Activated CD4-positive, alpha-beta memory T cell treated with anti-CD3 and anti-CD28 coated beads, Interleukin-2, amount 10 ng/mL, durations not matched to agents 7 days and 5 days (primary cell): ENCODE measurements around the gene C14orf39. TPM values are rescaled to one million over a fixed set of nuclear protein-coding genes. Genes with fewer than 3 reads are reported as not detected.

ENCODE experiments used
- CTCF ChIA-PET: fragments of 350-600 bp; sonication (Branson Sonifier 250); formaldehyde crosslinking; loops from one replicate; lab custom pipeline; 2021; ENCODE audit warnings: antibody characterized with exemption, inconsistent platforms; lab: Charles Lee
- POLR2A ChIA-PET: fragments of 350-600 bp; sonication (Branson Sonifier 250); formaldehyde crosslinking; loops from one replicate; lab custom pipeline; 2021; ENCODE audit warnings: antibody characterized with exemption; lab: Charles Lee
- DNase-seq: peaks from one replicate; pipeline ENCODE4 v3.0.0-alpha.2; 2020
- H3K27ac Mint-ChIP-seq: one replicate; pipeline ENCODE4 v1.8.0; 2021; ENCODE audit warnings: mild to moderate bottlenecking, mixed read lengths
- H3K27me3 Mint-ChIP-seq: one replicate; pipeline ENCODE4 v1.8.0; 2021; ENCODE audit warnings: mixed read lengths
- H3K36me3 Mint-ChIP-seq: one replicate; pipeline ENCODE4 v1.8.0; 2021; ENCODE audit warnings: low read depth, mixed read lengths
- H3K4me1 Mint-ChIP-seq: one replicate; pipeline ENCODE4 v1.8.0; 2021; ENCODE audit warnings: mixed read lengths
- H3K4me3 Mint-ChIP-seq: one replicate; pipeline ENCODE4 v1.8.0; 2021; ENCODE audit warnings: mild to moderate bottlenecking, mixed read lengths
- H3K9me3 Mint-ChIP-seq: one replicate; pipeline ENCODE4 v1.8.0; 2021; ENCODE audit warnings: mixed read lengths
- total RNA-seq, 2 experiments: library from RNA; stranded (reverse); gene quantifications; one replicate each; pipeline ENCODE4 v1.2.3, GENCODE V29; 2021

The C14orf39 gene
- not detected for total RNA-seq

- no peak for DNase-seq
- ChIA-PET CTCF (no interaction called here), POLR2A (no interaction called here)
- peaks cover 21% of the 10 kb centered on the region for H3K27me3 Mint-ChIP-seq
- H3K9me3 Mint-ChIP-seq = no peaks in the 10 kb centered on the region
- no peak within 1 kb of the TSS for H3K27ac Mint-ChIP-seq
- H3K4me1 Mint-ChIP-seq = no peaks in the 10 kb centered on the region
- H3K4me3 Mint-ChIP-seq = no peak within 1 kb of the TSS
- no peaks in the 10 kb centered on the region for H3K36me3 Mint-ChIP-seq
Measured at GRCh38 chr14:60485598-60486251, at the start of gene C14orf39. TSS of gene C14orf39 (minus strand) at chr14:60486063. CDS start at chr14:60485078, 985 bp downstream.

- Mint-ChIP-seq H3K27me3 (peaks cover 13% of the 10 kb centered on the region), H3K4me1 (no peaks in the 10 kb centered on the region), H3K9me3 (no peaks in the 10 kb centered on the region), H3K27ac (no peak overlapping the region), H3K36me3 (no peaks in the 10 kb centered on the region), H3K4me3 (no peak overlapping the region)
- DNase-seq = no peak
- POLR2A ChIA-PET = no interaction called here
- CTCF ChIA-PET = no interaction called here
Measured at GRCh38 chr14:60532442-60532841, 46.6 kb upstream of the C14orf39 start.

GRCh38 chr14:60515511-60516289, 29.8 kb upstream of the C14orf39 start:
- no peak overlapping the region for H3K27ac Mint-ChIP-seq
- no peaks in the 10 kb centered on the region for H3K9me3 Mint-ChIP-seq
- ChIA-PET POLR2A (no interaction called here), CTCF (interaction anchor here (1.3 to 1.4 kb wide), 2 partner anchors 46 to 166 kb away, joined by 4 read pairs; no protein-coding TSS in a partner anchor)
- H3K4me3 Mint-ChIP-seq = no peak overlapping the region
- H3K27me3 Mint-ChIP-seq = peaks cover 61% of the 10 kb centered on the region
- H3K36me3 Mint-ChIP-seq = peaks cover 7% of the 10 kb centered on the region
- H3K4me1 Mint-ChIP-seq = peaks cover 12% of the 10 kb centered on the region
- no peak for DNase-seq

GRCh38 chr14:60514741-60515491, 29.1 kb upstream of the C14orf39 start:
- peaks cover 12% of the 10 kb centered on the region for H3K4me1 Mint-ChIP-seq
- ChIA-PET CTCF (interaction anchor here (0.6 to 0.7 kb wide), 2 partner anchors 24 to 1376 kb away, joined by 3 read pairs; no protein-coding TSS in a partner anchor), POLR2A (no interaction called here)
- H3K27me3 Mint-ChIP-seq = peaks cover 63% of the 10 kb centered on the region
- no peak for DNase-seq
- H3K4me3 Mint-ChIP-seq = no peak overlapping the region
- peaks cover 7% of the 10 kb centered on the region for H3K36me3 Mint-ChIP-seq
- no peak overlapping the region for H3K27ac Mint-ChIP-seq
- H3K9me3 Mint-ChIP-seq = no peaks in the 10 kb centered on the region

- Mint-ChIP-seq H3K36me3 (peaks cover 10% of the 10 kb centered on the region), H3K4me3 (no peak overlapping the region), H3K4me1 (peaks cover 15% of the 10 kb centered on the region), H3K27ac (no peak overlapping the region), H3K27me3 (peaks cover 69% of the 10 kb centered on the region), H3K9me3 (no peaks in the 10 kb centered on the region)
- POLR2A ChIA-PET = no interaction called here
- CTCF ChIA-PET = interaction anchor here (0.6 to 0.7 kb wide), 3 partner anchors 24 to 1376 kb away, joined by 3 read pairs; no protein-coding TSS in a partner anchor
- no peak for DNase-seq
Measured at GRCh38 chr14:60514378-60514740, 28.5 kb upstream of the C14orf39 start.

- ChIA-PET CTCF (no interaction called here), POLR2A (no interaction called here)
Measured at GRCh38 chr14:60512973-60513571, 27.2 kb upstream of the C14orf39 start.

GRCh38 chr14:60512126-60512525, 26.3 kb upstream of the C14orf39 start:
- Mint-ChIP-seq H3K27me3 (peaks cover 84% of the 10 kb centered on the region), H3K9me3 (no peaks in the 10 kb centered on the region), H3K27ac (no peak overlapping the region), H3K36me3 (peaks cover 19% of the 10 kb centered on the region), H3K4me3 (no peak overlapping the region), H3K4me1 (peaks cover 18% of the 10 kb centered on the region)
- CTCF ChIA-PET = no interaction called here
- DNase-seq = no peak
- POLR2A ChIA-PET = no interaction called here

More at GRCh38 chr14:60512973-60513571, 27.2 kb upstream of the C14orf39 start:
- no peak for DNase-seq
- Mint-ChIP-seq H3K4me3 (no peak overlapping the region), H3K4me1 (peaks cover 18% of the 10 kb centered on the region), H3K36me3 (peaks cover 14% of the 10 kb centered on the region), H3K27me3 (peaks cover 80% of the 10 kb centered on the region), H3K27ac (no peak overlapping the region), H3K9me3 (no peaks in the 10 kb centered on the region)

GRCh38 chr14:60510951-60511599, 25.2 kb upstream of the C14orf39 start:
- ChIA-PET CTCF (no interaction called here), POLR2A (no interaction called here)
- Mint-ChIP-seq H3K27ac (no peak overlapping the region), H3K4me1 (peaks cover 14% of the 10 kb centered on the region), H3K9me3 (no peaks in the 10 kb centered on the region), H3K4me3 (no peak overlapping the region), H3K36me3 (peaks cover 14% of the 10 kb centered on the region), H3K27me3 (peaks cover 84% of the 10 kb centered on the region)
- no peak for DNase-seq

GRCh38 chr14:60510254-60510950, 24.5 kb upstream of the C14orf39 start:
- peaks cover 11% of the 10 kb centered on the region for H3K4me1 Mint-ChIP-seq
- CTCF ChIA-PET = no interaction called here
- peaks cover 12% of the 10 kb centered on the region for H3K36me3 Mint-ChIP-seq
- POLR2A ChIA-PET = no interaction called here
- no peak overlapping the region for H3K4me3 Mint-ChIP-seq
- H3K27ac Mint-ChIP-seq = no peak overlapping the region
- no peaks in the 10 kb centered on the region for H3K9me3 Mint-ChIP-seq
- no peak for DNase-seq
- H3K27me3 Mint-ChIP-seq = peaks cover 85% of the 10 kb centered on the region

- no peak for DNase-seq
- peaks cover 12% of the 10 kb centered on the region for H3K36me3 Mint-ChIP-seq
- peak overlapping the region; percentile 42 for H3K27ac Mint-ChIP-seq
- H3K4me1 Mint-ChIP-seq = peaks cover 9% of the 10 kb centered on the region
- H3K27me3 Mint-ChIP-seq = peaks cover 86% of the 10 kb centered on the region
- no peak overlapping the region for H3K4me3 Mint-ChIP-seq
- no peaks in the 10 kb centered on the region for H3K9me3 Mint-ChIP-seq
- POLR2A ChIA-PET = no interaction called here
- CTCF ChIA-PET = no interaction called here
Measured at GRCh38 chr14:60509438-60510253, 23.8 kb upstream of the C14orf39 start.

- Mint-ChIP-seq H3K27me3 (peaks cover 85% of the 10 kb centered on the region), H3K4me3 (no peak within 1 kb of the TSS), H3K36me3 (peaks cover 12% of the 10 kb centered on the region), H3K27ac (peak within 1 kb of the TSS; percentile 42), H3K4me1 (peaks cover 8% of the 10 kb centered on the region), H3K9me3 (no peaks in the 10 kb centered on the region)
- no peak for DNase-seq
- CTCF ChIA-PET = no interaction called here
- POLR2A ChIA-PET = no interaction called here
Measured at GRCh38 chr14:60508707-60509437, 23.0 kb upstream of the C14orf39 start, which contains the start of gene SIX6. TSS of gene SIX6 (plus strand) at chr14:60509146. CDS start at chr14:60509399, 253 bp downstream.
